Stimulated activated CD8-positive, alpha-beta memory T cell treated with anti-CD3 and anti-CD28 coated beads, Interleukin-2, amount 100 ng/mL, for 48 hours (primary cell): ENCODE data around the gene VPS54.

Experiments used
- DNase-seq, 2 donors: peaks; one replicate each; pipeline ENCODE4 v3.0.0-alpha.2; 2020; ENCODE audit warnings: low read depth in 2 of 2

VPS54 gene

GRCh38 chr2:63914311-63914710 is 104.9 kb downstream of the VPS54 start:
- no peak for DNase-seq

GRCh38 chr2:63903003-63903402 is 116.2 kb downstream of the VPS54 start:
- no peak for DNase-seq

- no peak for DNase-seq
Measured at GRCh38 chr2:63902149-63902548, 117.1 kb downstream of the VPS54 start.

GRCh38 chr2:63899639-63900038 is 119.6 kb downstream of the VPS54 start:
- no peak for DNase-seq

- DNase-seq: no peak
Measured at GRCh38 chr2:63898839-63899238, 120.4 kb downstream of the VPS54 start.

- no peak for DNase-seq
Measured at GRCh38 chr2:63894167-63894566, 125.1 kb downstream of the VPS54 start.

GRCh38 chr2:63893163-63893562 is 126.1 kb downstream of the VPS54 start:
- DNase-seq: no peak

GRCh38 chr2:63891488-63892030 is 127.7 kb downstream of the VPS54 start:
- DNase-seq: no peak

- DNase-seq: no peak
Measured at GRCh38 chr2:63890678-63891077, 128.6 kb downstream of the VPS54 start.

GRCh38 chr2:63888490-63889402 is 130.5 kb downstream of the VPS54 start:
- DNase-seq: peak; percentile 10

- DNase-seq: no peak
Measured at GRCh38 chr2:63888053-63888452, 131.2 kb downstream of the VPS54 start.

GRCh38 chr2:63886445-63886844 is 132.8 kb downstream of the VPS54 start:
- DNase-seq: no peak

- no peak for DNase-seq
Measured at GRCh38 chr2:63882395-63883105, 136.7 kb downstream of the VPS54 start.

GRCh38 chr2:63881205-63881604 is 138.0 kb downstream of the VPS54 start:
- DNase-seq: no peak

GRCh38 chr2:63880625-63881024 is 138.6 kb downstream of the VPS54 start:
- DNase-seq: no peak

GRCh38 chr2:63879876-63880433 is 139.3 kb downstream of the VPS54 start:
- DNase-seq: no peak

- no peak for DNase-seq
Measured at GRCh38 chr2:63878486-63878885, 140.7 kb downstream of the VPS54 start.

GRCh38 chr2:63876311-63876710 is 142.9 kb downstream of the VPS54 start:
- no peak for DNase-seq

- no peak for DNase-seq
Measured at GRCh38 chr2:63875559-63876245, 143.5 kb downstream of the VPS54 start.

GRCh38 chr2:63875131-63875527 is 144.1 kb downstream of the VPS54 start:
- DNase-seq: no peak

- no peak for DNase-seq
Measured at GRCh38 chr2:63874204-63875130, 144.8 kb downstream of the VPS54 start.
